Kidney epithelial cell (primary cell): ENCODE results near the gene LRRN2. TPM values are rescaled to one million over a fixed set of nuclear protein-coding genes. Genes with fewer than 3 reads are reported as not detected.

Experiments
- DNase-seq: peaks from one replicate; pipeline ENCODE4 v3.0.0-alpha.2; 2010; ENCODE audit warnings: low read depth
- H3K27me3 ChIP-seq: 2 replicates; pipeline ENCODE4 v1.6.0; 2011; ENCODE audit warnings: low read length; ENCODE audit not compliant: control insufficient read depth, insufficient read depth
- H3K36me3 ChIP-seq: 2 replicates; pipeline ENCODE4 v1.5.1; 2011; ENCODE audit warnings: low read length; ENCODE audit not compliant: control insufficient read depth, insufficient read depth
- H3K4me3 ChIP-seq: 2 replicates; pipeline ENCODE4 v1.5.1; 2011; ENCODE audit warnings: low read depth, mild to moderate bottlenecking, control low read depth, low read length
- total RNA-seq: library from RNA; depleted of rRNA; stranded (reverse); fragments of >200 nt; gene quantifications from 2 replicates; pipeline ENCODE4 v1.2.3, GENCODE V29; 2015
- TF ChIP-seq, protein P1 (sequence below): IDR thresholded peaks from 2 replicates; pipeline ENCODE4 v1.5.1; 2011; ENCODE audit warnings: mild to moderate bottlenecking, moderate library complexity, low read length, control low read depth, inconsistent platforms; ENCODE audit not compliant: insufficient read depth, poor library complexity, severe bottlenecking

LRRN2 gene
- total RNA-seq, 1 donor from 2014 or later = 7.6 TPM

DNA sequence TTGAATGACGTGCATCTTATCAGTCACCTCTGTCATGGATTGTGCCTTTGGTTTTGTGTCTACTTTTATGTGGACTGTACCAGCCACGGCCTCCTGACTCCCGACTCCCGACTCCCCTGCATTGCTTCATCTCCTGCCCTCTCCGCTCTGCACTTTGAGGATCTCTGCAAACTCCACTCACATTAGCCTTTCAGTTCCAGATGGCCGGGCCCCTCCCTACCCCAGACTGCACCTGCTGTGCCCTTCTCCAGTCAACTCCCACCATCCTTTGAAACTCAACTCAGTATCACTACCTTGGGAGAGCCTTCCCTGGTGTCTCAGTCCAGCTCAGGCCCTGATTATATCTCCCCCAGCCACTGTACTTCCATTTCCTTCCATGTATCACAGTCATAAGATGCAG lies 97.9 kb downstream of the LRRN2 start:
- no peaks in the 10 kb centered on the region for H3K36me3 ChIP-seq
- H3K27me3 ChIP-seq = no peaks in the 10 kb centered on the region
- no peak overlapping the region for H3K4me3 ChIP-seq
- DNase-seq = no peak
- TF ChIP-seq, protein P1, sequence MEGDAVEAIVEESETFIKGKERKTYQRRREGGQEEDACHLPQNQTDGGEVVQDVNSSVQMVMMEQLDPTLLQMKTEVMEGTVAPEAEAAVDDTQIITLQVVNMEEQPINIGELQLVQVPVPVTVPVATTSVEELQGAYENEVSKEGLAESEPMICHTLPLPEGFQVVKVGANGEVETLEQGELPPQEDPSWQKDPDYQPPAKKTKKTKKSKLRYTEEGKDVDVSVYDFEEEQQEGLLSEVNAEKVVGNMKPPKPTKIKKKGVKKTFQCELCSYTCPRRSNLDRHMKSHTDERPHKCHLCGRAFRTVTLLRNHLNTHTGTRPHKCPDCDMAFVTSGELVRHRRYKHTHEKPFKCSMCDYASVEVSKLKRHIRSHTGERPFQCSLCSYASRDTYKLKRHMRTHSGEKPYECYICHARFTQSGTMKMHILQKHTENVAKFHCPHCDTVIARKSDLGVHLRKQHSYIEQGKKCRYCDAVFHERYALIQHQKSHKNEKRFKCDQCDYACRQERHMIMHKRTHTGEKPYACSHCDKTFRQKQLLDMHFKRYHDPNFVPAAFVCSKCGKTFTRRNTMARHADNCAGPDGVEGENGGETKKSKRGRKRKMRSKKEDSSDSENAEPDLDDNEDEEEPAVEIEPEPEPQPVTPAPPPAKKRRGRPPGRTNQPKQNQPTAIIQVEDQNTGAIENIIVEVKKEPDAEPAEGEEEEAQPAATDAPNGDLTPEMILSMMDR = no peak

- DNase-seq = no peak
- H3K27me3 ChIP-seq = no peaks in the 10 kb centered on the region
- H3K36me3 ChIP-seq = no peaks in the 10 kb centered on the region
Measured at GRCh38 chr1:204584699-204585372, 100.7 kb downstream of the LRRN2 start.

GRCh38 chr1:204583909-204584632 lies 101.5 kb downstream of the LRRN2 start:
- Histone ChIP-seq H3K36me3 (no peaks in the 10 kb centered on the region), H3K4me3 (no peak overlapping the region), H3K27me3 (no peaks in the 10 kb centered on the region)
- TF ChIP-seq, protein P1 = no peak
- no peak for DNase-seq

More at GRCh38 chr1:204584699-204585372, 100.7 kb downstream of the LRRN2 start:
- H3K4me3 ChIP-seq = no peak overlapping the region
- TF ChIP-seq, protein P1 = no peak

- TF ChIP-seq, protein P1 = no peak
- no peak overlapping the region for H3K4me3 ChIP-seq
- no peaks in the 10 kb centered on the region for H3K36me3 ChIP-seq
- DNase-seq = no peak
- H3K27me3 ChIP-seq = no peaks in the 10 kb centered on the region
Measured at GRCh38 chr1:204581759-204582158, 103.8 kb downstream of the LRRN2 start.

GRCh38 chr1:204580862-204581261 lies 104.7 kb downstream of the LRRN2 start:
- TF ChIP-seq, protein P1 = no peak
- no peak for DNase-seq
- H3K27me3 ChIP-seq = peaks cover 2% of the 10 kb centered on the region
- no peak overlapping the region for H3K4me3 ChIP-seq
- no peaks in the 10 kb centered on the region for H3K36me3 ChIP-seq
